ENCODE measurements around the gene SEC22A.
"Not testable (repeated sequence)": the region's sequence is repeated elsewhere in the genome, so short reads cannot be mapped to it uniquely, and the experiment has no call there.

Gene SEC22A

DNA sequence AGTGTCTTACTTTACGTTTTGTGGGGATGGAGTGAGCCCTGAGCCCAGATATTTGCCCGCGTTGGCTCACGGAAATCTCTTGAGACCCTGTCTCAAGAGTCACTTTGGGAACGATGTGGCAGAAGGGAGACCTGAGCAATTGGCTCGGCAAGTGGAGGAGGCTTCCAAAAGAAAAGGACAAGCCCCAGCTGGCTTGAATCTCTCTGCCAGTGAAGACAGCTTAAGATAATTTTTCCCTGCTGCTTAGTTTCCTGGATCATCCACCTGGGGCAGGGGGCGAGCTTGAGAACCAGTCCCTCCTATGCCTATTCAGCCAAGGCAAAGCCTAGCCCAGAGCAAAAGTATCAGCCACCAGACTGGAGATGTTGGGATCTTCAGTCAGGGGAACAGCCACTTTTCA, 708 bp downstream of the SEC22A start:
- H3K36me3 Mint-ChIP-seq (ENCODE audit: low read depth), result peaks cover 6% of the 10 kb centered on the region
- no peaks in the 10 kb centered on the region for H3K27me3 Mint-ChIP-seq (ENCODE audit: low read depth)
- DNase-seq (ENCODE audit: low spot score), result no peak
- peaks cover 16% of the 10 kb centered on the region for H3K4me1 Mint-ChIP-seq (ENCODE audit: low read depth)
- peaks cover 4% of the 10 kb centered on the region for H3K9me3 Mint-ChIP-seq
- peak overlapping the region; percentile 92 for H3K4me3 Mint-ChIP-seq
- H3K27ac Mint-ChIP-seq, result peak overlapping the region; percentile 97

DNA sequence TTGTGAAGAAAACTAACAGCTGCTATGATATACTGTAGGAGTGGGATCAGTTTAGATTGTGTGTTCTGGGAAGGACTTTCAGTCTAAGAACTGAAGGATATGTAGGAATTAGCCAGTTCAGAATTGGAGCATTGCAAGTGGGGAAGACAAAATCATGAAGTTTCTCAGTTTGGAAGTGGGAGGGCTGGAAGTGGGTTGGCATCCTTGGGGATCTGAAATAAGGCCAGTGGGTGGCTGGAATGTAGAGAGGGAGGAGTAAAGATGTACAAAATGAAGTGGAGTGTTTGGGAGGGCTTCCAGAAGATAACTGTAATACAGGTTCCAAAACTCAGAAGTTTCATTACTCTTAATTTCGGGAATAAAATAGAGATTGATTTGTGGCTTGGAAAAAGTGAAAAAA, 17.2 kb downstream of the SEC22A start:
- Mint-ChIP-seq H3K27ac (no peak overlapping the region), H3K4me1 (ENCODE audit: low read depth) (no peaks in the 10 kb centered on the region), H3K9me3 (no peaks in the 10 kb centered on the region), H3K4me3 (no peak overlapping the region), H3K27me3 (ENCODE audit: low read depth) (no peaks in the 10 kb centered on the region), H3K36me3 (ENCODE audit: low read depth) (peaks cover 27% of the 10 kb centered on the region)
- no peak for DNase-seq (ENCODE audit: low spot score)

DNA sequence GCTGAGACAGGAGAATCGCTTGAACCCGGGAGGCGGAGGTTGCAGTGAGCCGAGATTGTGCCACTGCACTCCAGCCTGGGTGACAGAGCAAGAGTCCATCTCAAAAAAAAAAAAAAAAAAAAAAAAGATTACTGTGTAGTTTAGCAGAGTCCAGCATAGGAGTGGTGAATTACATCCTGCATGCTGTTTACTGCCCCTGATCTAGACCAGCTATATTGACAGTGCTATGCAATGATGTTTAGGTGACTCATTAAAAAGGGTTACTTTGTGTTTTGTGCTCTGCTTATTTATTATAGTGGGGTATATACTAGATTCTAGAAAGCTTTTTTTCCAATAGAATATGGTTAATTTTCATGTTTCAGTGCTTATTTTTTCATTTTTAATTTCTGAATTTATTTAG, 19.6 kb downstream of the SEC22A start:
- not testable (repeated sequence) for H3K27ac Mint-ChIP-seq; DNase-seq (ENCODE audit: low spot score); H3K4me3 Mint-ChIP-seq; H3K27me3 Mint-ChIP-seq (ENCODE audit: low read depth); H3K4me1 Mint-ChIP-seq (ENCODE audit: low read depth); H3K9me3 Mint-ChIP-seq
- peaks cover 20% of the 10 kb centered on the region for H3K36me3 Mint-ChIP-seq (ENCODE audit: low read depth)

DNA sequence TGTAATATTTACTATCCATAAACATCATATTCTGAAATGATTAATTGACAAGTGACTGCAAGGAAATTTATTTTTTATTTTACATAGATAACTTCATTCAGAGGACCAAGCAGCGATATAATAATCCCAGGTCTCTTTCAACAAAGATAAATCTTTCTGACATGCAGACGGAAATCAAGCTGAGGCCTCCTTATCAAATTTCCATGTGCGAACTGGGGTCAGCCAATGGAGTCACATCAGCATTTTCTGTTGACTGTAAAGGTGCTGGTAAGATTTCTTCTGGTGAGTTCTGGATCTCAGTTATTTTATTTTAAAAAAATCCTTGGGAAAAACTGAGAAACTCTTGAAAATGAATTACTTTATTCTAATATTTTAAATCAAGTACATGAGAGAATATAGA, 23.3 kb downstream of the SEC22A start:
- H3K36me3 Mint-ChIP-seq (ENCODE audit: low read depth), result peaks cover 45% of the 10 kb centered on the region
- no peak for DNase-seq (ENCODE audit: low spot score)
- H3K27ac Mint-ChIP-seq, result no peak overlapping the region
- H3K27me3 Mint-ChIP-seq (ENCODE audit: low read depth), result no peaks in the 10 kb centered on the region
- peaks cover 31% of the 10 kb centered on the region for H3K9me3 Mint-ChIP-seq
- H3K4me1 Mint-ChIP-seq (ENCODE audit: low read depth), result no peaks in the 10 kb centered on the region
- no peak overlapping the region for H3K4me3 Mint-ChIP-seq

DNA sequence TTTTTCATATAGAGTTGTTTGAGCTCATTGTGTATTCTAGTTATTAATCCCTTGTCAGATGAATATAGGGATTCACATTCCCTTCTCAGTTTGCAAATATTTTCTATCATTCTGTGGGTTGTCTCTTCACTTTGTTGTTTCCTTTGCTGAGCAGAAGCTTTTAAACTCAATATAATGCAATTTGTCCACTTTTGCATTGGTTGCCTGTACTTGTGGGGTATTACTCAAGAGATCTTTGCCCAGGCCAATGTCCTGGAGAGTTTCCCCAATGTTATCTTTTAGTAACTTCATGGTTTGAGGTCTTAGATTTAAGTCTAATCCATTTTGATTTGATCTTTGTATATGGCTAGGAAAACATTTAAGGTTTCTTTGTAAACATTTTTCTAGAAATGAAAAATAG, 24.8 kb downstream of the SEC22A start:
- H3K36me3 Mint-ChIP-seq (ENCODE audit: low read depth), result peaks cover 56% of the 10 kb centered on the region
- H3K27me3 Mint-ChIP-seq (ENCODE audit: low read depth), result no peaks in the 10 kb centered on the region
- H3K4me3 Mint-ChIP-seq, result no peak overlapping the region
- H3K4me1 Mint-ChIP-seq (ENCODE audit: low read depth), result no peaks in the 10 kb centered on the region
- H3K9me3 Mint-ChIP-seq, result peaks cover 31% of the 10 kb centered on the region
- H3K27ac Mint-ChIP-seq, result no peak overlapping the region
- DNase-seq (ENCODE audit: low spot score), result no peak

DNA sequence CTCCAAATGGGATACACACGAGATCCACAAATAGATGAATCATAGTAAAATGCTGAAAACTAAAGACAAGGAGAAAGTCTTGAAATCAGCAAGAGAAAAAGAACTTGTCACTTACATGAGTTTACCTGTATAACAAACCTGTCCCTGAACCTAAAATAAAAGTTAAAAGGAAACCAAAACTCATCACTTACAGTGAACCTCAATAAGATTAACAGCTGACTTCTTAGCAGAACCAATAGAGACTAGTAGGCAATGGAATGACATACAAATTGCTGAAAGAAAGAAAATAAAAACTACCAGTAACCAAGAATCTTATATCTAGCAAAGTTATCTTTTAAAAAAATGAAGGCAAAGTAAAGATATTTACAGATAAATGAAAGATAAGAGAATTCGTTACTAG, 27.4 kb downstream of the SEC22A start:
- peaks cover 57% of the 10 kb centered on the region for H3K36me3 Mint-ChIP-seq (ENCODE audit: low read depth)

DNA sequence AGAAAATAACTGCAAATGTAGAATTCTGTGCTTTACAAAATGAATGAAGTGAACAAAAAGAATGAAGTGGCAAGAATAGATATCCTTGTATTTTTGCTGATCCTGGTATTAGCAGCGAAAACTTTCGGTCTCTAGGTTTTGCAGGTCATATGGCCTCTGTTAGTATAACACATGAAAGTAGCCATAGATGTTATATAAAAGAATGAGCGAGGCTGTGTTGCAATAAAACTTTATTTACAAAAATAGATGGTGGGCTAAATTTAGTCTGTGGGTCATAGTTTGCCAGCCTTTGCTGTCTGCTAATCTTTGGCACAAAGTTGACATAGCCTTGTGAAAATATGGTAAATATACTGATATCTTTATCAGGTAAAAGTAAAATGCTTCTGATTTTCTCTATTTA, 35.2 kb downstream of the SEC22A start:
- no peaks in the 10 kb centered on the region for H3K27me3 Mint-ChIP-seq (ENCODE audit: low read depth)
- peaks cover 7% of the 10 kb centered on the region for H3K4me1 Mint-ChIP-seq (ENCODE audit: low read depth)
- H3K4me3 Mint-ChIP-seq, result no peak overlapping the region
- no peak overlapping the region for H3K27ac Mint-ChIP-seq
- DNase-seq (ENCODE audit: low spot score), result no peak
- H3K9me3 Mint-ChIP-seq, result no peaks in the 10 kb centered on the region
- H3K36me3 Mint-ChIP-seq (ENCODE audit: low read depth), result peaks cover 42% of the 10 kb centered on the region

More for the DNA sequence above, 27.4 kb downstream of the SEC22A start:
- Mint-ChIP-seq H3K27me3 (ENCODE audit: low read depth) (no peaks in the 10 kb centered on the region), H3K9me3 (peaks cover 31% of the 10 kb centered on the region), H3K4me1 (ENCODE audit: low read depth) (no peaks in the 10 kb centered on the region), H3K4me3 (no peak overlapping the region), H3K27ac (peak overlapping the region; percentile 0)
- DNase-seq (ENCODE audit: low spot score), result no peak

DNA sequence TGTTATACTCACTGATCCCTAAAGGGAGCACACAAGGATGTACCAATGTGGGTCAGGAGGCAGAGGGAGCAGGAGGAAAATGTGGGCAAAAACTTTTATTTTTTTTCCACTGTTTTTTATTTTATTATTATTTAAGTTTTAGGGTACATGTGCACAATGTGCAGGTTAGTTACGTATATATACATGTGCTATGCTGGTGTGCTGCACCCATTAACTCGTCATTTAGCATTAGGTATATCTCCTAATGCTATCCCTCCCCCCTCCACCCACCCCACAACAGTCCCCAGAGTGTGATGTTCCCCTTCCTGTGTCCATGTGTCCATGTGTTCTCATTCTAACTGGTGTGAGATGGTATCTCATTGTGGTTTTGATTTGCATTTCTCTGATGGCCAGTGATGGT, 37.4 kb downstream of the SEC22A start:
- not testable (repeated sequence) for DNase-seq (ENCODE audit: low spot score); H3K4me3 Mint-ChIP-seq; H3K27me3 Mint-ChIP-seq (ENCODE audit: low read depth); H3K9me3 Mint-ChIP-seq; H3K4me1 Mint-ChIP-seq (ENCODE audit: low read depth); H3K27ac Mint-ChIP-seq
- peaks cover 44% of the 10 kb centered on the region for H3K36me3 Mint-ChIP-seq (ENCODE audit: low read depth)

DNA sequence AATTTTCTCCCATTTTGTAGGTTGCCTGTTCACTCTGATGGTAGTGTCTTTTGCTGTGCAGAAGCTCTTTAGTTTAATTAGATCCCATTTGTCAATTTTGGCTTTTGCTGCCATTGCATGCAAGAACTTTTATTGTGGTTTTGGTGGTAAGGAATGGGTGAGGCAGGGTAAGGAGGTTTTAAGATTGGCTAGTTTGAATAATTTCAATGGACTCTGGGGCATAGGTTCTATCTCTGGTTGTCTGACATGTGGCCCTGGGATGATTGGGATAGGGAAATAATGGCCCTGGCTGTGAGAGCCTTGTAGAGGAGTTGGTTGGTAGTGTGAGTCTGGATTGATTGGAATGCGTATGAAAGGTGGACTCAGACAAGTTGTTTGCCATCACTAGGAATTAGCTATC, 38.0 kb downstream of the SEC22A start:
- H3K9me3 Mint-ChIP-seq, result no peaks in the 10 kb centered on the region
- H3K4me3 Mint-ChIP-seq, result no peak overlapping the region
- H3K36me3 Mint-ChIP-seq (ENCODE audit: low read depth), result peaks cover 43% of the 10 kb centered on the region
- no peak overlapping the region for H3K27ac Mint-ChIP-seq
- peaks cover 13% of the 10 kb centered on the region for H3K4me1 Mint-ChIP-seq (ENCODE audit: low read depth)
- DNase-seq (ENCODE audit: low spot score), result no peak
- H3K27me3 Mint-ChIP-seq (ENCODE audit: low read depth), result no peaks in the 10 kb centered on the region

DNA sequence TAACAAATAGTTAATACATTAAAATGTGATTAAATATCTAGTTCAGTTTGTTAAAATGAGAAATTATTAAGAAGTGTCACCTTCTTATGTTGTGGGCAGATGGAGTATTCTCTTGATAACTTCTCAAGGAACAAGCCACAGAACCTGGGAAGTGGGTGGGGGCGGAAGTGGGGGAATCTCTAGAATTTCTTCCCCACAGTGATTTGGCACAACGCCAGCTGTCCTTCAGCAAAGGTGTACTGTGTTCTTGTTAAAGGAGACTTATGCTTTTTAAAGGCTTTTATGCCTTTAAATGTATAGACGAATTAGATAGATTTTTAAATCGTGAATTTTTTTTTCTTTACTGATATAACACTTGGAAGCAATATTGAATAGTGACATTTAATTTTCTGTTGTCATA, 42.4 kb downstream of the SEC22A start:
- Mint-ChIP-seq H3K4me3 (no peak overlapping the region), H3K4me1 (ENCODE audit: low read depth) (peaks cover 13% of the 10 kb centered on the region), H3K27ac (no peak overlapping the region), H3K36me3 (ENCODE audit: low read depth) (peaks cover 54% of the 10 kb centered on the region), H3K9me3 (no peaks in the 10 kb centered on the region), H3K27me3 (ENCODE audit: low read depth) (no peaks in the 10 kb centered on the region)
- DNase-seq (ENCODE audit: low spot score), result no peak

DNA sequence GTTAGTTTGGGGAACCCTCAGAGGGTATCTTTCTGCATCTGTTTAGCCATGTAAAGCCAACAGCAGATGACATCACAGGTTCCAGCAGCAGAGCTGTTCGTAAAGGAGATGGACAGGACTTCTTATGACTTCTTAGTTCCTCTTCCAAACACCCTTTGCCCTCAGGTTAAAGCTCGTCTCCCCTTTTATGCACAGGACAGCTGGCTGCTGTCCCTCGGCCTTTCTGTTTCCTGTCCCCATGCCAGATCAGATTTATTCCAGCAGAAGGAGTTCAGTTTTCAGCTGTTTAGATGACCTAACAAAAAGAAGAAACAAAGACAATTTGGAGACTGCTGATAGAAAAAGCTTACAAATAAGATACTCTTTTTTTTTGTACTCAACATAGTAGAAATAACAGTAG, 45.1 kb downstream of the SEC22A start:
- Mint-ChIP-seq H3K9me3 (no peaks in the 10 kb centered on the region), H3K4me3 (no peak overlapping the region), H3K27me3 (ENCODE audit: low read depth) (no peaks in the 10 kb centered on the region), H3K4me1 (ENCODE audit: low read depth) (peaks cover 7% of the 10 kb centered on the region), H3K36me3 (ENCODE audit: low read depth) (peaks cover 38% of the 10 kb centered on the region), H3K27ac (no peak overlapping the region)
- DNase-seq (ENCODE audit: low spot score), result no peak

DNA sequence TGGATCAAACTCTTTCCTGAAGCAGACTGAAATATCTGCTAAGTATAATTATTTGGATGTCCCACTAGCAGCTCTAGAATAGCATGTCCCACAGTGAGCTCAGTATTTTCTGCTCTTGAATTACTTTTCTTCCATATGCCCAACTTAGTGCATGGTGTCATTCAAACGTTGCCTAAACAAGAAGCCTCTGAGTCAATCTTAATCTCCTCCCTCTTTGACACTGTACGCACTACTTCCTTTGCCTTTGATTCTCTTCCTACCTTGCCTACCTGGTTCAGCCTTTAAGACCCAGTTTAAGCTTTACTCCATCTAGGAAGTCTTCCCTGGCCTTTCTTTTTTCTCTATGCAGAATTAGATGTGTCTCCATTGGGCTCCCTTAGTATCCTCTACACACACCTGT, 54.5 kb downstream of the SEC22A start:
- H3K4me3 Mint-ChIP-seq, result no peak overlapping the region
- H3K27ac Mint-ChIP-seq, result no peak overlapping the region
- peaks cover 5% of the 10 kb centered on the region for H3K36me3 Mint-ChIP-seq (ENCODE audit: low read depth)
- H3K9me3 Mint-ChIP-seq, result no peaks in the 10 kb centered on the region
- no peaks in the 10 kb centered on the region for H3K27me3 Mint-ChIP-seq (ENCODE audit: low read depth)
- no peak for DNase-seq (ENCODE audit: low spot score)
- H3K4me1 Mint-ChIP-seq (ENCODE audit: low read depth), result peaks cover 3% of the 10 kb centered on the region

DNA sequence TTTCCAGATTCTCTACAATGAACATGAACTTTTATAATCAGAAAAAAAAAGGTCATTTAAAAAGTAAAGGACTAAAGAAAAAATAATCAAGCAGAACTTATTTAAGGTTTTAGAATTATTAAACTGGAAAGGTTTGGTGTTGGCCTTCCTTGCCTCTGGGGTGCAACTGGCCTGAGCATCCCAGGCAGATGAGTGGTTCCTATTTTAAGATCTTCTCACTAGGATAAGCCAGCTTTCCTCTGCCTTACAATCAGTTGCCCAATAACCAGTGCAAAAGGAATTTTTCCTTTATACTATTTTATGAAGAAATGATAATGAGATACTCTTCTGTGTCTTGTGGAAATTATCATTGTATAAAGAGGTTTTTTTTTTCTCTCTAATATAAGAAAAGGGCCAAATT, 56.6 kb downstream of the SEC22A start:
- Mint-ChIP-seq H3K27ac (no peak overlapping the region), H3K4me1 (ENCODE audit: low read depth) (peaks cover 5% of the 10 kb centered on the region), H3K27me3 (ENCODE audit: low read depth) (no peaks in the 10 kb centered on the region), H3K36me3 (ENCODE audit: low read depth) (peaks cover 5% of the 10 kb centered on the region), H3K4me3 (no peak overlapping the region), H3K9me3 (no peaks in the 10 kb centered on the region)
- DNase-seq (ENCODE audit: low spot score), result no peak

DNA sequence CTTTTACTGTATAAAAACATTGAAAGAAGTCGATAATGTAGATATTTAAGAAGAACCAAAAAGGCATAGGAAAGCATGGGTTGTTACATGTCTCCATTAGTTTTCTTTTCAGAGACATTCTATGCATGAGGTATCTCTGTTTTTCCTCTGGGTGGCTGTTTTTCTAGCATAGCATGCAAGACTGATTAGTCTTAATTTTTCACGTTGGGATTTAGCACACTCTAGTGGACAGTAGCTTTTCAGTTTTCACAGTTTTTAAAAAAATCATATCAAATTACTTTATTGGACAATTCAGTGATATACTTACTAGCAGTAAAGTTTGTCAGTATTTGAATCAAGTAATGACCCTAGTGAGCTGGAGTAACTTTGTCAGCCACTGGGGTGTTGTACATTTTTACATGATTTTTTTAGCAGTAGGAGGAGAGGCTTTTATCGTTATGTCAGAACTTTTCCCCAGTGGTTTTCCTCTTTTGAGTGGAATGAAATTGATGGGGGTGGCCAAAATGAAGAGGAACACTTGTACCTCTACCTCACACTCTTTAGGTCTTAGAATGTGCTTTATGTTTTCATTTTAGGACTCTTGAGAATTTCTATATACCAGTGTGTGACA, 57.2 kb downstream of the SEC22A start:
- H3K36me3 Mint-ChIP-seq (ENCODE audit: low read depth), result peaks cover 5% of the 10 kb centered on the region
- no peaks in the 10 kb centered on the region for H3K27me3 Mint-ChIP-seq (ENCODE audit: low read depth)
- DNase-seq (ENCODE audit: low spot score), result no peak
- H3K4me1 Mint-ChIP-seq (ENCODE audit: low read depth), result peaks cover 5% of the 10 kb centered on the region
- no peak overlapping the region for H3K27ac Mint-ChIP-seq
- H3K4me3 Mint-ChIP-seq, result no peak overlapping the region
- no peaks in the 10 kb centered on the region for H3K9me3 Mint-ChIP-seq

DNA sequence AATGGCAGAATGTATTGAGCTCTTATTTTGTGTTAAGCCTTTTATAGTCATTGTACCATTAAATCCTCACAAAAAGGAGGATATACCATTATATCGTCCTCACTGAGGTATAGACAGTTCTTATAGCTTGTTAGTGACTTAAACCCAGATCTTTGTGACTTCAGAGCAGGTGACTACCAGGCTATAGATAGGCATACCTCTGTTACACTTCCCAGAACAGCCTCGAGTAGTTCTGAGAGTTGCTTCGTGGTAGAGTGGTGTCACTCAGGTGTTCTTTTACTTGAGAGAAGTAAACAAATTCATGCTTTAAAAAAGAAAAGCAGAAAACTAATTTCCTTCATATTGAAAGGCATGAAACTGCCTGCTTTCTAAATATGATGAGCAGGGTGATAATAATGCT, 59.9 kb downstream of the SEC22A start:
- Mint-ChIP-seq H3K4me3 (no peak overlapping the region), H3K27me3 (ENCODE audit: low read depth) (no peaks in the 10 kb centered on the region), H3K27ac (no peak overlapping the region), H3K36me3 (ENCODE audit: low read depth) (peaks cover 15% of the 10 kb centered on the region), H3K4me1 (ENCODE audit: low read depth) (peaks cover 5% of the 10 kb centered on the region), H3K9me3 (no peaks in the 10 kb centered on the region)
- DNase-seq (ENCODE audit: low spot score), result no peak
